Hepatocyte (in vitro differentiated cells): ENCODE measurements around the gene CRTAP. TPM values are rescaled to one million over a fixed set of nuclear protein-coding genes. Genes with fewer than 3 reads are reported as not detected.

ENCODE experiments used
- DNase-seq: peaks from one replicate; pipeline ENCODE4 v3.0.0-alpha.2; 2016; ENCODE audit warnings: low spot score
- H2AFZ ChIP-seq: fragments of 200-600 bp; sonication (generic); 2 replicates; pipeline ENCODE4 v1.6.0; 2016; ENCODE audit warnings: antibody characterized with exemption, mild to moderate bottlenecking
- H3K27ac ChIP-seq: fragments of 200-600 bp; sonication (generic); 2 replicates; pipeline ENCODE4 v1.5.1; 2016; ENCODE audit warnings: mild to moderate bottlenecking
- H3K27me3 ChIP-seq: fragments of 200-600 bp; sonication (generic); 2 replicates; pipeline ENCODE4 v1.6.1; 2016
- H3K36me3 ChIP-seq: fragments of 200-600 bp; sonication (generic); replicated peaks from 2 replicates; pipeline ENCODE4 v1.5.1; 2016; ENCODE audit warnings: low read depth; ENCODE audit not compliant: insufficient read depth
- H3K4me1 ChIP-seq: fragments of 200-600 bp; sonication (generic); 2 replicates; pipeline ENCODE4 v1.5.1; 2016; ENCODE audit warnings: mild to moderate bottlenecking, moderate library complexity; ENCODE audit not compliant: insufficient read depth
- H3K4me2 ChIP-seq: fragments of 200-600 bp; sonication (generic); 2 replicates; pipeline ENCODE4 v1.6.0; 2016
- H3K4me3 ChIP-seq: fragments of 200-600 bp; sonication (generic); 2 replicates; pipeline ENCODE4 v1.5.1; 2016; ENCODE audit warnings: mild to moderate bottlenecking
- H3K79me2 ChIP-seq: fragments of 200-600 bp; sonication (generic); 2 replicates; pipeline ENCODE4 v1.6.0; 2017; ENCODE audit warnings: mild to moderate bottlenecking
- H3K9me2 ChIP-seq: fragments of 200-600 bp; sonication (generic); replicated peaks from 2 replicates; pipeline ENCODE4 v1.6.0; 2017; ENCODE audit warnings: mild to moderate bottlenecking; ENCODE audit not compliant: insufficient read depth
- H3K9me3 ChIP-seq: fragments of 200-600 bp; sonication (generic); 2 replicates; pipeline ENCODE4 v1.5.1; 2016; ENCODE audit warnings: low read depth, mild to moderate bottlenecking
- H4K20me1 ChIP-seq: fragments of 200-600 bp; sonication (generic); 2 replicates; pipeline ENCODE4 v1.6.0; 2016; ENCODE audit warnings: mild to moderate bottlenecking; ENCODE audit not compliant: insufficient read depth, poor library complexity, severe bottlenecking
- CTCF ChIP-seq: fragments of 200-600 bp; sonication (generic); IDR thresholded peaks from 2 replicates; pipeline ENCODE4 v1.5.1; 2016; ENCODE audit warnings: antibody characterized with exemption, mild to moderate bottlenecking; ENCODE audit not compliant: poor library complexity
- EZH2 ChIP-seq: fragments of 200-600 bp; sonication (generic); IDR thresholded peaks from 2 replicates; pipeline ENCODE4 v1.6.1; 2016; ENCODE audit warnings: antibody characterized with exemption, mild to moderate bottlenecking, borderline replicate concordance
- EZH2phosphoT487 ChIP-seq: fragments of 200-600 bp; sonication (generic); IDR thresholded peaks from one replicate; pipeline ENCODE4 v1.6.1; 2018; ENCODE audit warnings: antibody characterized with exemption, mild to moderate bottlenecking, low read depth, moderate library complexity; ENCODE audit not compliant: unreplicated experiment, severe bottlenecking
- WGBS: methylation state at CpG from one replicate; pipeline ENCODE4 v1.1.6; 2016; ENCODE audit warnings: low lambda C conversion rate; ENCODE audit errors: missing lambda C conversion rate; 5-methylcytosine and 5-hydroxymethylcytosine counted together
- polyA plus RNA-seq: library from polyadenylated mRNA; unstranded; fragments of >200 nt; fragmentation: Nextera tagmentation; extraction: Ambion mirVana; gene quantifications from 2 replicates; pipeline ENCODE4 v1.2.1, GENCODE V29; 2016
- total RNA-seq: library from RNA; depleted of rRNA; stranded (reverse); fragments of >200 nt; gene quantifications from 2 replicates; pipeline ENCODE4 v1.2.3, GENCODE V29; 2014

The CRTAP gene
- total and polyA plus RNA-seq, 2 experiments from 2014 or later = 127 to 178 TPM

GRCh38 chr3:33096093-33096868 lies 17.5 kb upstream of the CRTAP start:
- Histone ChIP-seq H3K36me3 (no peaks in the 10 kb centered on the region), H3K27ac (peak overlapping the region; percentile 95), H3K79me2 (peaks cover 50% of the 10 kb centered on the region), H4K20me1 (peaks cover 16% of the 10 kb centered on the region), H3K9me3 (no peaks in the 10 kb centered on the region), H2AFZ (peak overlapping the region; percentile 86), H3K9me2 (no peaks in the 10 kb centered on the region), H3K27me3 (no peaks in the 10 kb centered on the region), H3K4me2 (peak overlapping the region; percentile 93), H3K4me1 (peaks cover 5% of the 10 kb centered on the region), H3K4me3 (peak overlapping the region; percentile 63)
- no peak for TF ChIP-seq EZH2
- no peak for TF ChIP-seq CTCF
- TF ChIP-seq EZH2phosphoT487 = no peak
- WGBS = 1% methylated on average over 29 of the region's 51 CpGs
- peak; percentile 62 for DNase-seq

- no peaks in the 10 kb centered on the region for H3K27me3 ChIP-seq
- no peaks in the 10 kb centered on the region for H3K9me2 ChIP-seq
- TF ChIP-seq EZH2 (no peak), CTCF (no peak), EZH2phosphoT487 (no peak)
- no peak overlapping the region for H3K4me3 ChIP-seq
- H3K9me3 ChIP-seq = no peaks in the 10 kb centered on the region
- H3K4me1 ChIP-seq = peaks cover 5% of the 10 kb centered on the region
- 68% methylated on average over 3 of the region's 3 CpGs for WGBS
- no peaks in the 10 kb centered on the region for H3K36me3 ChIP-seq
- H4K20me1 ChIP-seq = peaks cover 8% of the 10 kb centered on the region
- no peak overlapping the region for H2AFZ ChIP-seq
- H3K27ac ChIP-seq = no peak overlapping the region
- DNase-seq = no peak
- H3K79me2 ChIP-seq = peaks cover 21% of the 10 kb centered on the region
- no peak overlapping the region for H3K4me2 ChIP-seq
Measured at GRCh38 chr3:33099109-33099645, 14.6 kb upstream of the CRTAP start.

GRCh38 chr3:33099701-33100100 lies 14.1 kb upstream of the CRTAP start:
- Histone ChIP-seq H3K4me3 (no peak overlapping the region), H3K36me3 (no peaks in the 10 kb centered on the region), H3K9me2 (no peaks in the 10 kb centered on the region), H2AFZ (no peak overlapping the region), H3K4me2 (no peak overlapping the region), H3K79me2 (peaks cover 16% of the 10 kb centered on the region), H3K27me3 (no peaks in the 10 kb centered on the region), H3K27ac (no peak overlapping the region), H3K9me3 (no peaks in the 10 kb centered on the region), H3K4me1 (peaks cover 5% of the 10 kb centered on the region), H4K20me1 (peaks cover 8% of the 10 kb centered on the region)
- no peak for TF ChIP-seq EZH2phosphoT487
- TF ChIP-seq CTCF = no peak
- no peak for TF ChIP-seq EZH2
- WGBS = 91% methylated on average over 3 of the region's 3 CpGs
- no peak for DNase-seq
